ENCODE measurements around the gene MITF. TPM values are rescaled to one million over a fixed set of nuclear protein-coding genes. Genes with fewer than 3 reads are reported as not detected.

The MITF gene
- total and polyA plus RNA-seq, 4 donors = 0.91 to 2.9 (median 2.3) TPM

- Histone ChIP-seq H3K4me3 (ENCODE audit: low read depth in 1 of 3, low read length in 3 of 3) (no peak overlapping the region), H3K4me1 (ENCODE audit: control insufficient read depth in 4 of 4, insufficient read depth in 4 of 4, low read length in 3 of 4) (no peaks in the 10 kb centered on the region), H3K27ac (ENCODE audit: low read depth in 1 of 2, low read length in 2 of 2) (no peak overlapping the region)
These were observed 139.0 kb downstream of the MITF start for GRCh38 chr3:69878254-69878653.

More at GRCh38 chr3:69878254-69878653, 139.0 kb downstream of the MITF start:
- Histone ChIP-seq H3K36me3 (ENCODE audit: control insufficient read depth in 4 of 4, insufficient read depth in 3 of 4, low read depth in 1 of 4, low read length in 3 of 4) (no peaks in the 10 kb centered on the region), H3K9me3 (ENCODE audit: control insufficient read depth in 4 of 4, low read length in 3 of 4) (no peaks in the 10 kb centered on the region), H3K27me3 (ENCODE audit: control insufficient read depth in 4 of 4, insufficient read depth in 4 of 4, low read length in 3 of 4) (no peaks in the 10 kb centered on the region), H3K9ac (ENCODE audit: low read depth in 1 of 2, low read length in 2 of 2) (no peak overlapping the region)
- DNase-seq (ENCODE audit: low spot score) = no peak
- TF ChIP-seq HNF4G (IDR thresholded peaks at IDR 0.05) (no peak), ATF3 (IDR thresholded peaks at IDR 0.05) (no peak), JUND (IDR thresholded peaks at IDR 0.05) (no peak), SP1 (IDR thresholded peaks at IDR 0.05) (no peak), ZBTB33 (IDR thresholded peaks at IDR 0.05) (no peak), HNF4A (conservative IDR thresholded peaks at IDR 0.05) (no peak), RXRA (IDR thresholded peaks at IDR 0.05) (no peak), MAX (IDR thresholded peaks at IDR 0.05) (no peak), YY1 (IDR thresholded peaks at IDR 0.05) (no peak), GABPA (IDR thresholded peaks at IDR 0.05 in 1 of 2, conservative IDR thresholded peaks at IDR 0.05 in 1 of 2) (no peak), REST (IDR thresholded peaks at IDR 0.05) (no peak), FOXA1 (IDR thresholded peaks at IDR 0.05) (no peak), NR2F2 (IDR thresholded peaks at IDR 0.05) (no peak), CTCF (IDR thresholded peaks at IDR 0.05; ENCODE audit: low read depth, low read length, missing input control) (no peak), TAF1 (conservative IDR thresholded peaks at IDR 0.05) (no peak), RAD21 (IDR thresholded peaks at IDR 0.05) (no peak)
- WGBS = 92% methylated on average over 3 of the region's 3 CpGs
